HUES64 (cell line): ENCODE measurements around the gene CIITA.

Experiments
- H3K27ac ChIP-seq: 2 replicates; pipeline ENCODE4 v1.7.0; 2013; ENCODE audit warnings: low read depth, low read length, inconsistent platforms
- H3K27me3 ChIP-seq: 2 replicates; pipeline ENCODE4 v1.6.1; 2013; ENCODE audit warnings: mild to moderate bottlenecking, low read length; ENCODE audit not compliant: insufficient read depth
- H3K36me3 ChIP-seq: 2 replicates; pipeline ENCODE4 v1.6.1; 2013; ENCODE audit warnings: mild to moderate bottlenecking, low read length; ENCODE audit not compliant: insufficient read depth
- H3K4me1 ChIP-seq: 2 replicates; pipeline ENCODE4 v1.6.1; 2013; ENCODE audit warnings: mild to moderate bottlenecking, low read length, moderate library complexity; ENCODE audit not compliant: insufficient read depth
- H3K4me3 ChIP-seq: 2 replicates; pipeline ENCODE4 v1.5.1; 2013; ENCODE audit warnings: mild to moderate bottlenecking, low read length, moderate library complexity
- H3K9ac ChIP-seq: 2 replicates; pipeline ENCODE4 v1.6.1; 2013; ENCODE audit warnings: mild to moderate bottlenecking, low read depth, low read length
- H3K9me3 ChIP-seq: 2 replicates; pipeline ENCODE4 v1.6.1; 2013; ENCODE audit warnings: low read depth, low read length; ENCODE audit not compliant: insufficient read depth
- WGBS: fragments of 150-250, 120-280 bp; methylation state at CpG from one replicate; pipeline ENCODE4 v1.1.7; 2013; ENCODE audit warnings: missing lambda C conversion rate; 5-methylcytosine and 5-hydroxymethylcytosine counted together

The CIITA gene

DNA sequence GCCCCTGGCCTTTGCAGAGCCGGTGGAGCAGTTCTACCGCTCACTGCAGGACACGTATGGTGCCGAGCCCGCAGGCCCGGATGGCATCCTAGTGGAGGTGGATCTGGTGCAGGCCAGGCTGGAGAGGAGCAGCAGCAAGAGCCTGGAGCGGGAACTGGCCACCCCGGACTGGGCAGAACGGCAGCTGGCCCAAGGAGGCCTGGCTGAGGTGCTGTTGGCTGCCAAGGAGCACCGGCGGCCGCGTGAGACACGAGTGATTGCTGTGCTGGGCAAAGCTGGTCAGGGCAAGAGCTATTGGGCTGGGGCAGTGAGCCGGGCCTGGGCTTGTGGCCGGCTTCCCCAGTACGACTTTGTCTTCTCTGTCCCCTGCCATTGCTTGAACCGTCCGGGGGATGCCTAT, 29.5 kb downstream of the CIITA start:
- H3K27me3 ChIP-seq, result no peaks in the 10 kb centered on the region
- H3K9me3 ChIP-seq, result no peaks in the 10 kb centered on the region
- no peak overlapping the region for H3K4me3 ChIP-seq
- H3K4me1 ChIP-seq, result no peaks in the 10 kb centered on the region
- H3K27ac ChIP-seq, result no peak overlapping the region
- H3K36me3 ChIP-seq, result no peaks in the 10 kb centered on the region
- H3K9ac ChIP-seq, result no peak overlapping the region
- 94% methylated on average over 19 of the region's 19 CpGs for WGBS

GRCh38 chr16:10906914-10907756, 30.1 kb downstream of the CIITA start:
- no peak overlapping the region for H3K4me3 ChIP-seq
- no peaks in the 10 kb centered on the region for H3K36me3 ChIP-seq
- no peaks in the 10 kb centered on the region for H3K4me1 ChIP-seq
- no peaks in the 10 kb centered on the region for H3K27me3 ChIP-seq
- H3K27ac ChIP-seq, result no peak overlapping the region
- H3K9me3 ChIP-seq, result no peaks in the 10 kb centered on the region
- no peak overlapping the region for H3K9ac ChIP-seq
- WGBS, result 94% methylated on average over 46 of the region's 46 CpGs

GRCh38 chr16:10907757-10908045, 30.7 kb downstream of the CIITA start:
- Histone ChIP-seq H3K36me3 (no peaks in the 10 kb centered on the region), H3K9me3 (no peaks in the 10 kb centered on the region), H3K27me3 (no peaks in the 10 kb centered on the region), H3K4me1 (no peaks in the 10 kb centered on the region), H3K9ac (no peak overlapping the region), H3K27ac (no peak overlapping the region), H3K4me3 (no peak overlapping the region)
- 91% methylated on average over 21 of the region's 21 CpGs for WGBS

- Histone ChIP-seq H3K27me3 (no peaks in the 10 kb centered on the region), H3K4me1 (no peaks in the 10 kb centered on the region), H3K9me3 (no peaks in the 10 kb centered on the region), H3K27ac (no peak overlapping the region), H3K9ac (no peak overlapping the region), H3K36me3 (no peaks in the 10 kb centered on the region), H3K4me3 (no peak overlapping the region)
Observed at GRCh38 chr16:10911267-10911666, 34.3 kb downstream of the CIITA start.

GRCh38 chr16:10916534-10916933, 39.5 kb downstream of the CIITA start:
- no peaks in the 10 kb centered on the region for H3K36me3 ChIP-seq
- no peaks in the 10 kb centered on the region for H3K9me3 ChIP-seq
- no peaks in the 10 kb centered on the region for H3K27me3 ChIP-seq
- no peak overlapping the region for H3K9ac ChIP-seq
- no peaks in the 10 kb centered on the region for H3K4me1 ChIP-seq
- H3K4me3 ChIP-seq, result no peak overlapping the region
- H3K27ac ChIP-seq, result no peak overlapping the region
- 61% methylated on average over 3 of the region's 3 CpGs for WGBS

DNA sequence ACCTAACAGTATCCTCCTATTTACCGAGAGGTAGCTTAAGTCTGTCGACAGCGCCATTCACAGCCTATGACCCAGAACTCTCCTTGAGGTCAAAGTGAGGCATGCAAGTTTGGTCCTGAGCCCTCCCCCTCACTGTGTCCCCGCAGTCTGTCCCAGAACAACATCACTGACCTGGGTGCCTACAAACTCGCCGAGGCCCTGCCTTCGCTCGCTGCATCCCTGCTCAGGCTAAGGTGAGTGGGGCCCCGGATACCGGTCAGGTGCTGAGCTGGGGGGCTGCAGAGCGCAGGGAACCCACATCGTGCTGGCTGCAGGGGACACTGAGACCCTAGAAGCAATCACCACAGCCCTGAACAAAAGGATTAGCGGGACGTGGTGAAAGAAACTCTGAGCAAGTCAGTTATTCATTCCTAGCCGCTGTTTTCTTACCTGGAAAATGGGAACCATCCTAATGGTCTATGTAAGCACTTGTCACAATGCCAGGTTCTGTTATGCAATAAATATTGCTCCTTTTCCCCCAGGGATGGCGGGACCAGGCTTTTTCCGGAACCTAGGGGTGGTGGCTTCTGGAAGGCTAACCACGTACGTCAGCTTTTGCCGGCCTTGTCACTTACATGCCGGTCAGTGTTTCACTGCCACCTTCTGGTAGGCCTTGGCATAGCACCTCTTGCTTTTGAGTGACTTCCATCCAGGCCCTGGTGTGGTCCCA, 41.4 kb downstream of the CIITA start:
- H3K27ac ChIP-seq, result no peak overlapping the region
- no peak overlapping the region for H3K4me3 ChIP-seq
- H3K36me3 ChIP-seq, result no peaks in the 10 kb centered on the region
- WGBS, result 56% methylated on average over 21 of the region's 21 CpGs
- H3K4me1 ChIP-seq, result no peaks in the 10 kb centered on the region
- H3K27me3 ChIP-seq, result no peaks in the 10 kb centered on the region
- no peaks in the 10 kb centered on the region for H3K9me3 ChIP-seq
- no peak overlapping the region for H3K9ac ChIP-seq

DNA sequence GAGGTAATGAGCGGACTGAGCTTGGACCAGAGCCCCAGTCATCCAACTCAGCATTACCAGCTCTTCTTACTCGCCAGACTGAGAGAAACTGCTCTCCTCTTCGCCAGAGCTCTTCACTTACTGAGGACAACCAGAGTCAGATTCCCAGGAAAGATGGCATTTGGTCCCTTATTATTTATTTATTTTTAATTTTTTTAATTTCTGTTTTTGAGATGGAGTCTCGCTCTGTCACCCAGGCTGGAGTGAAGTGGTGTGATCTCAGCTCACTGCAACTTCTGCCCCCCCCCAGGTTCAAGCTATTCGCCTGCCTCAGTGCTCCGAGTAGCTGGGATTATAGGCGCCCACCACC, 42.0 kb downstream of the CIITA start:
- Histone ChIP-seq H3K4me1 (no peaks in the 10 kb centered on the region), H3K36me3 (no peaks in the 10 kb centered on the region), H3K4me3 (no peak overlapping the region), H3K27me3 (no peaks in the 10 kb centered on the region), H3K9me3 (no peaks in the 10 kb centered on the region), H3K27ac (no peak overlapping the region), H3K9ac (no peak overlapping the region)
- 61% methylated on average over 7 of the region's 7 CpGs for WGBS

DNA sequence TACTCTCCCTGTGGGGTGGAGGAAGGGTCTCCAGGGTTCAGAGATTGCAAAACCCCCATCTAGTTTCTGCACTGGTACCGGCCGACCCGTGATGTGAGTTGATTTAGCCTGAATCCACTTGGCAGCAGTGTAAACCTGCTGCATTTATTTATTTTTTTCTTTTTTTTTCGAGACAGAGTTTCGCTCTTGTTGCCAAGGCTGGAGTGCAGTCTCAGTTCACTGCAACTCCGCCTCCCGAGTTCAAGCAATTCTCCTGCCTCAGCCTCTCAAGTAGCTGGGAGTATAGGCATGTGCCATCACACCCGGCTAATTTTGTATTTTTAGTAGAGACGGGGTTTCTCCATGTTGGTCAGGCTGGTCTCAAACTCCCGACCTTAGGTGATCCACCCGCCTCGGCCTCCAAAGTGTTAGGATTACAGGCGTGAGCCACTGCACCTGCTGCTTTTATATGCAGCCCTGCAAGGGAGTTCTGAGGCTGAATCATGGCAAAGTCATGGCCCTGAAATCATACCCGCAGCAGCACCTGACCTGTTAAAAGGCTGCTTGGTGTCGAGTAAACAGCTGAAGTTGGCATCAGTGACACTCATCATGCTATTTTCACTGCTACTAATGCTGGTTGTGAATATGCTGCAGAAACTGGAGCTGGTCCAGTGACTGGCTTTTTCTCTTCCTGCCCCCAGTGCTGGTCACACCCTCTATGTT, 43.9 kb downstream of the CIITA start:
- H3K9me3 ChIP-seq, result no peaks in the 10 kb centered on the region
- H3K27me3 ChIP-seq, result no peaks in the 10 kb centered on the region
- no peaks in the 10 kb centered on the region for H3K4me1 ChIP-seq
- no peak overlapping the region for H3K27ac ChIP-seq
- H3K36me3 ChIP-seq, result no peaks in the 10 kb centered on the region
- WGBS, result 95% methylated on average over 15 of the region's 15 CpGs
- no peak overlapping the region for H3K9ac ChIP-seq
- H3K4me3 ChIP-seq, result no peak overlapping the region

DNA sequence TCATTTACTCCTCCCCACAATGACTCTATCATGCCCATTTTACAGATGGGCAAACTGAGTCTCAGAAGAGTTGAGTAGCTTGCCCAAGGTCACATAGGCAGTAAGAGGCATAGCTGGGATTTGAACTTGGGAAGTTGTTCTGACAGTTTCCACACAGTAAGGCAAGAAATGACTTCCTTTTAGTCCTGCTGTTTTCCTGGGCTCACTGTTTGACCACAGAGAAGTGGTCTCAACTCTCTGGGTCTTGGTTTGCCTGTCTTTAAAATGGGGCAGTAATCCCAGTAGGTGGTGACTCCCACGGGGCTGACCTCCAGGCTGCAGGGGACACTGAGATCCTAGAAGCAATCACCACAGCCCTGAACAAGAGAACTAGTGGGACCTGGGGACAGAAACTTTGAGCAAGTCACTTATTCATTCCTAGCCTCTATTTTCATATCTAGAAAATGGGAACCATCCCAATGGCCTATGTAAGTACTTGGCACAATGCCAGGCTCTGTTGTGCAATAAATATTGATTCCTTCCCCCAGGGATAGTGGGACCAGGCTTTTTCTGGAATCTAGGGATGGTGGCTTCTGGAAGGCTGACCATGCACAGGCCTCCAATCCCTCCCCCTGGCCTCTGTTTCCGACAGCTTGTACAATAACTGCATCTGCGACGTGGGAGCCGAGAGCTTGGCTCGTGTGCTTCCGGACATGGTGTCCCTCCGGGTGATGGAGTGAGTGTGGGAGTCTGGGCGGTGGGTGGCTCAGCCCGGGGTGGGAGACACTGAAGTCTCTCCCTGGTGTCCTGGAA, 44.7 kb downstream of the CIITA start:
- WGBS, result 92% methylated on average over 10 of the region's 10 CpGs
- peaks cover under 1% of the 10 kb centered on the region; the same call in 1 of the 2 replicates for H3K36me3 ChIP-seq

GRCh38 chr16:10922328-10923145, 45.5 kb downstream of the CIITA start:
- Histone ChIP-seq H3K4me1 (no peaks in the 10 kb centered on the region), H3K27ac (no peak overlapping the region), H3K27me3 (no peaks in the 10 kb centered on the region), H3K9ac (no peak overlapping the region), H3K36me3 (peaks cover 8% of the 10 kb centered on the region), H3K4me3 (no peak overlapping the region), H3K9me3 (no peaks in the 10 kb centered on the region)
- 94% methylated on average over 11 of the region's 14 CpGs for WGBS

More for the DNA sequence above, 44.7 kb downstream of the CIITA start:
- H3K27ac ChIP-seq, result no peak overlapping the region
- H3K9ac ChIP-seq, result no peak overlapping the region
- no peaks in the 10 kb centered on the region for H3K27me3 ChIP-seq
- no peak overlapping the region for H3K4me3 ChIP-seq
- no peaks in the 10 kb centered on the region for H3K9me3 ChIP-seq
- H3K4me1 ChIP-seq, result no peaks in the 10 kb centered on the region
